IMR-90 (cell line): ENCODE data around the gene CNTN4. TPM values are rescaled to one million over a fixed set of nuclear protein-coding genes. Genes with fewer than 3 reads are reported as not detected.

Experiments used
- ATAC-seq: fragments of 200-7000 bp; cut with Tn5 transposase; 2 replicates; pipeline ENCODE4 v1.9.1; 2020; ENCODE audit warnings: low read depth, mild to moderate bottlenecking, moderate library complexity
- BruUV-seq: library from RNA; stranded (reverse); fragments of 400-500 nt; replicated peaks from 2 replicates; lab custom pipeline; 2021; lab: Mats Ljungman, UMichigan
- CTCF ChIA-PET: fragments of 300-600 bp; formaldehyde crosslinking; extraction: SDS; loops from one replicate; lab custom pipeline; 2021; ENCODE audit warnings: antibody characterized with exemption; lab: Yijun Ruan, JAX
- POLR2A ChIA-PET: fragments of 300-600 bp; sonication (Branson Sonifier 250); formaldehyde crosslinking; loops from one replicate; lab custom pipeline; 2022; ENCODE audit warnings: antibody characterized with exemption; ENCODE audit not compliant: unreplicated experiment; lab: Charles Lee
- DNase-seq: peaks from one replicate; pipeline ENCODE4 v3.0.0; 2013
- H2AFZ ChIP-seq: replicated peaks from 2 replicates; pipeline ENCODE3; 2013; ENCODE audit warnings: low read length, mild to moderate bottlenecking; ENCODE audit not compliant: poor library complexity
- H2AK5ac ChIP-seq: 2 replicates; pipeline ENCODE4 v1.6.1; 2013; ENCODE audit warnings: low read depth, low read length, inconsistent platforms
- H2AK9ac ChIP-seq: replicated peaks from 2 replicates; pipeline ENCODE3; 2013; ENCODE audit warnings: mild to moderate bottlenecking, low read depth, low read length, moderate library complexity; ENCODE audit not compliant: poor library complexity
- H2BK120ac ChIP-seq: 2 replicates; pipeline ENCODE4 v1.6.1; 2013; ENCODE audit warnings: low read depth, low read length, inconsistent platforms
- H2BK15ac ChIP-seq: 3 replicates; pipeline ENCODE4 v1.6.1; 2013; ENCODE audit warnings: low read depth, low read length, inconsistent platforms
- H2BK20ac ChIP-seq: 2 replicates; pipeline ENCODE4 v1.6.1; 2013; ENCODE audit warnings: low read depth, mild to moderate bottlenecking, inconsistent platforms, low read length, moderate library complexity
- H2BK5ac ChIP-seq: 2 replicates; pipeline ENCODE4 v1.6.1; 2013; ENCODE audit warnings: mild to moderate bottlenecking, low read depth, low read length, inconsistent platforms; ENCODE audit not compliant: poor library complexity, severe bottlenecking
- H3K14ac ChIP-seq: replicated peaks from 2 replicates; pipeline ENCODE4 v1.6.1; 2013; ENCODE audit warnings: low read depth, low read length, inconsistent platforms
- H3K18ac ChIP-seq: 2 replicates; pipeline ENCODE4 v1.6.1; 2013; ENCODE audit warnings: low read depth, low read length, control low read depth
- H3K23ac ChIP-seq: 2 replicates; pipeline ENCODE4 v1.6.1; 2013; ENCODE audit warnings: low read depth, low read length, inconsistent platforms
- H3K27ac ChIP-seq: 2 replicates; pipeline ENCODE4 v1.5.1; 2013; ENCODE audit warnings: mild to moderate bottlenecking, control low read depth, low read length; ENCODE audit not compliant: insufficient read depth
- H3K27me3 ChIP-seq: 2 replicates; pipeline ENCODE4 v1.6.1; 2013; ENCODE audit warnings: low read length; ENCODE audit not compliant: control insufficient read depth, insufficient read depth
- H3K36me3 ChIP-seq: 2 replicates; pipeline ENCODE4 v1.6.1; 2013; ENCODE audit warnings: low read length, mixed read lengths; ENCODE audit not compliant: control insufficient read depth, insufficient read depth
- H3K4ac ChIP-seq: 2 replicates; pipeline ENCODE4 v1.6.1; 2013; ENCODE audit warnings: low read depth, low read length, inconsistent platforms
- H3K4me1 ChIP-seq: 2 replicates; pipeline ENCODE4 v1.6.1; 2013; ENCODE audit warnings: low read length, mixed read lengths; ENCODE audit not compliant: control insufficient read depth, insufficient read depth
- H3K4me2 ChIP-seq: 2 replicates; pipeline ENCODE4 v1.6.1; 2013; ENCODE audit warnings: low read depth, mild to moderate bottlenecking, control low read depth, low read length, moderate library complexity
- H3K4me3 ChIP-seq: 2 replicates; pipeline ENCODE4 v1.5.1; 2013; ENCODE audit warnings: low read depth, mild to moderate bottlenecking, control low read depth, low read length, moderate library complexity; ENCODE audit not compliant: insufficient read depth
- H3K56ac ChIP-seq: 2 replicates; pipeline ENCODE4 v1.6.1; 2013; ENCODE audit warnings: low read length, inconsistent platforms; ENCODE audit not compliant: insufficient read depth; ENCODE audit errors: extremely low read depth
- H3K79me1 ChIP-seq, 2 experiments: 2 replicates each; pipeline ENCODE4 v1.6.1; 2013; ENCODE audit warnings: low read length in 2 of 2, inconsistent platforms in 1 of 2, low read depth in 1 of 2
- H3K9ac ChIP-seq: 2 replicates; pipeline ENCODE4 v1.6.1; 2013; ENCODE audit warnings: low read depth, low read length, control low read depth
- H3K9me1 ChIP-seq: 2 replicates; pipeline ENCODE4 v1.6.1; 2013; ENCODE audit warnings: low read length, inconsistent platforms; ENCODE audit not compliant: insufficient read depth
- H3K9me3 ChIP-seq: 2 replicates; pipeline ENCODE4 v1.6.1; 2013; ENCODE audit warnings: low read length; ENCODE audit not compliant: control insufficient read depth, insufficient read depth
- H4K20me1 ChIP-seq: 2 replicates; pipeline ENCODE4 v1.6.1; 2013; ENCODE audit warnings: low read length, inconsistent platforms; ENCODE audit not compliant: insufficient read depth
- H4K5ac ChIP-seq: 2 replicates; pipeline ENCODE4 v1.6.1; 2013; ENCODE audit warnings: mild to moderate bottlenecking, low read depth, low read length, control low read depth
- H4K8ac ChIP-seq, 2 experiments: 2 replicates each; pipeline ENCODE4 v1.6.1; 2013; ENCODE audit warnings: low read depth in 2 of 2, low read length in 2 of 2, control low read depth in 1 of 2, inconsistent platforms in 1 of 2
- H4K91ac ChIP-seq: 2 replicates; pipeline ENCODE4 v1.6.1; 2013; ENCODE audit warnings: low read depth, low read length, inconsistent platforms; ENCODE audit not compliant: insufficient read depth
- CEBPB ChIP-seq: IDR thresholded peaks from 2 replicates; pipeline ENCODE4 v1.6.1; 2012; ENCODE audit warnings: low read depth, low read length, improper control_type of control experiment
- RAD21 ChIP-seq: IDR thresholded peaks from 2 replicates; pipeline ENCODE4 v1.6.1; 2012; ENCODE audit warnings: low read length, improper control_type of control experiment
- WGBS, 2 experiments: methylation state at CpG; one replicate each; pipeline versions ENCODE4 v1.1.5 to v1.1.7; 2013; ENCODE audit warnings: missing lambda C conversion rate in 2 of 2; ENCODE audit not compliant: insufficient read length in 1 of 2; ENCODE audit errors: extremely low coverage in 2 of 2; 5-methylcytosine and 5-hydroxymethylcytosine counted together
- dilution Hi-C: fragments of 300-500 bp; cut with HindIII; formaldehyde crosslinking; loops from one replicate; pipeline ENCODE4 v1.14.3; 2018; ENCODE audit warnings: low sequenced_read_pairs; ENCODE audit not compliant: unreplicated experiment
- in situ Hi-C: fragments of 300-500 bp; cut with MboI; formaldehyde crosslinking; loops from 3 replicates; pipeline ENCODE4 v1.14.3; 2019; ENCODE audit warnings: low sequenced_read_pairs, inconsistent platforms, mixed read lengths
- intact Hi-C: fragments of 100-400 bp; cut with micrococcal nuclease; formaldehyde crosslinking; loops from 2 replicates; pipeline ENCODE4 v1.10.0; 2022
- polyA plus RNA-seq, 3 experiments: library from polyadenylated mRNA; depleted of rRNA; stranded (reverse); fragments of >200 nt; gene quantifications; 2 replicates each; pipeline ENCODE4 v1.2.3, GENCODE V29; 2012; ENCODE audit warnings: low replicate concordance in 1 of 3
- total RNA-seq: library from RNA; depleted of rRNA; stranded (reverse); fragments of >200 nt; gene quantifications from 2 replicates; pipeline ENCODE4 v1.2.3, GENCODE V29; 2012

The CNTN4 gene
- total and polyA plus RNA-seq, 2 of the 4 experiments (the other 2 are of a cell fraction): under 0.01 TPM; not detected in 1

- no peaks in the 10 kb centered on the region for H3K36me3 ChIP-seq
- ChIA-PET POLR2A (no interaction called here), CTCF (interaction anchor here (1.0 kb wide), 1 partner anchor 9 kb away, joined by 3 read pairs; no protein-coding TSS in a partner anchor)
- no peaks in the 10 kb centered on the region for H4K20me1 ChIP-seq
- dilution Hi-C loops: no loop called here
- no peak overlapping the region for H2AFZ ChIP-seq
- H3K27me3 ChIP-seq: no peaks in the 10 kb centered on the region
- H2BK15ac ChIP-seq: no peak overlapping the region
- no peak overlapping the region for H4K8ac ChIP-seq
- 25% methylated on average over 2 of the region's 4 CpGs; no CpG with 5 or more reads in 1 of the 2 experiments for WGBS, 2 experiments
- H3K27ac ChIP-seq: no peak overlapping the region
- H3K9me1 ChIP-seq: no peaks in the 10 kb centered on the region
- no TSS peak for BruUV-seq
- H2AK9ac ChIP-seq: no peak overlapping the region
- H2AK5ac ChIP-seq: no peak overlapping the region
- H3K23ac ChIP-seq: no peak overlapping the region
- no peak overlapping the region for H3K4me3 ChIP-seq
- no peak overlapping the region for H3K4me2 ChIP-seq
- TF ChIP-seq CEBPB: peak; percentile 44; the same call in 1 of the 2 replicates
- TF ChIP-seq RAD21: no peak
- no peak overlapping the region for H2BK5ac ChIP-seq
- H3K56ac ChIP-seq: no peak overlapping the region
- H2BK20ac ChIP-seq: no peak overlapping the region
- in situ Hi-C loops: no loop called here
- no peaks in the 10 kb centered on the region for H3K4me1 ChIP-seq
- DNase-seq: no peak
- H3K18ac ChIP-seq: no peak overlapping the region
- no peak overlapping the region for H3K14ac ChIP-seq
- H3K9me3 ChIP-seq: peaks cover 7% of the 10 kb centered on the region
- H3K79me1 ChIP-seq: no peaks in the 10 kb centered on the region
- no peak overlapping the region for H3K4ac ChIP-seq
- H3K9ac ChIP-seq: no peak overlapping the region
- no peak overlapping the region for H2BK120ac ChIP-seq
- H4K5ac ChIP-seq: no peak overlapping the region
- intact Hi-C loops: no loop called here
- ATAC-seq: no peak
- H4K91ac ChIP-seq: no peak overlapping the region
Measured at GRCh38 chr3:2262204-2262603, 163.5 kb downstream of the CNTN4 start.
